ENCODE results near the gene DLG5.
"Not testable (repeated sequence)": the region's sequence is repeated elsewhere in the genome, so short reads cannot be mapped to it uniquely, and the experiment has no call there.

DLG5 gene

GRCh38 chr10:77789861-77790260, 136.7 kb downstream of the DLG5 start:
- no peak for DNase-seq

- no peak for DNase-seq
Measured at GRCh38 chr10:77789016-77789415, 137.5 kb downstream of the DLG5 start.

- no peak for DNase-seq
Measured at GRCh38 chr10:77788496-77789010, 138.0 kb downstream of the DLG5 start.

- DNase-seq = no peak
Measured at GRCh38 chr10:77787440-77787839, 139.1 kb downstream of the DLG5 start.

GRCh38 chr10:77784856-77785255, 141.7 kb downstream of the DLG5 start:
- no peak for DNase-seq

- DNase-seq = no peak
Measured at GRCh38 chr10:77782328-77783061, 144.1 kb downstream of the DLG5 start.

- DNase-seq = no peak
Measured at GRCh38 chr10:77781451-77782327, 144.9 kb downstream of the DLG5 start.

- no peak for DNase-seq
Measured at GRCh38 chr10:77780180-77780579, 146.4 kb downstream of the DLG5 start.

GRCh38 chr10:77776487-77776886, 150.1 kb downstream of the DLG5 start:
- no peak for DNase-seq

- DNase-seq = no peak
Measured at GRCh38 chr10:77774940-77775391, 151.6 kb downstream of the DLG5 start.

GRCh38 chr10:77773631-77774426, 152.7 kb downstream of the DLG5 start:
- no peak for DNase-seq

GRCh38 chr10:77772852-77773600, 153.5 kb downstream of the DLG5 start:
- DNase-seq = not testable (repeated sequence)

GRCh38 chr10:77771851-77772250, 154.7 kb downstream of the DLG5 start:
- no peak for DNase-seq

- DNase-seq = no peak
Measured at GRCh38 chr10:77771450-77771849, 155.1 kb downstream of the DLG5 start.

GRCh38 chr10:77770868-77771175, 155.7 kb downstream of the DLG5 start:
- no peak for DNase-seq

GRCh38 chr10:77770081-77770867, 156.3 kb downstream of the DLG5 start:
- DNase-seq = no peak

- DNase-seq = no peak
Measured at GRCh38 chr10:77768039-77768438, 158.5 kb downstream of the DLG5 start.

GRCh38 chr10:77763453-77764430, 162.8 kb downstream of the DLG5 start:
- no peak for DNase-seq

GRCh38 chr10:77758406-77758805, 168.1 kb downstream of the DLG5 start:
- not testable (repeated sequence) for DNase-seq
